AG09319 (cell line): ENCODE results near the gene SOS2.

Source experiments
- DNase-seq: peaks from one replicate; pipeline ENCODE4 v3.0.0-alpha.2; 2010; ENCODE audit warnings: low read depth; ENCODE audit errors: extremely low read depth
- TF ChIP-seq, protein P1 (sequence below): IDR thresholded peaks from 2 replicates; pipeline ENCODE4 v1.5.1; 2011; ENCODE audit warnings: low read depth, mild to moderate bottlenecking, inconsistent platforms, low read length, moderate library complexity

SOS2 gene

GRCh38 chr14:50067723-50068495 lies 163.5 kb downstream of the SOS2 start:
- TF ChIP-seq, protein P1, sequence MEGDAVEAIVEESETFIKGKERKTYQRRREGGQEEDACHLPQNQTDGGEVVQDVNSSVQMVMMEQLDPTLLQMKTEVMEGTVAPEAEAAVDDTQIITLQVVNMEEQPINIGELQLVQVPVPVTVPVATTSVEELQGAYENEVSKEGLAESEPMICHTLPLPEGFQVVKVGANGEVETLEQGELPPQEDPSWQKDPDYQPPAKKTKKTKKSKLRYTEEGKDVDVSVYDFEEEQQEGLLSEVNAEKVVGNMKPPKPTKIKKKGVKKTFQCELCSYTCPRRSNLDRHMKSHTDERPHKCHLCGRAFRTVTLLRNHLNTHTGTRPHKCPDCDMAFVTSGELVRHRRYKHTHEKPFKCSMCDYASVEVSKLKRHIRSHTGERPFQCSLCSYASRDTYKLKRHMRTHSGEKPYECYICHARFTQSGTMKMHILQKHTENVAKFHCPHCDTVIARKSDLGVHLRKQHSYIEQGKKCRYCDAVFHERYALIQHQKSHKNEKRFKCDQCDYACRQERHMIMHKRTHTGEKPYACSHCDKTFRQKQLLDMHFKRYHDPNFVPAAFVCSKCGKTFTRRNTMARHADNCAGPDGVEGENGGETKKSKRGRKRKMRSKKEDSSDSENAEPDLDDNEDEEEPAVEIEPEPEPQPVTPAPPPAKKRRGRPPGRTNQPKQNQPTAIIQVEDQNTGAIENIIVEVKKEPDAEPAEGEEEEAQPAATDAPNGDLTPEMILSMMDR: no peak
- no peak for DNase-seq
